Daoy (cell line): ENCODE data around the gene UCK2. TPM values are rescaled to one million over a fixed set of nuclear protein-coding genes. Genes with fewer than 3 reads are reported as not detected.
A peak's percentile ranks its signal among the peaks of the same experiment; 100 is the strongest.

ENCODE experiments used
- DNase-seq: peaks from one replicate; pipeline ENCODE4 v3.0.0-alpha.2; 2015; ENCODE audit warnings: low read depth
- total RNA-seq: library from RNA; depleted of rRNA; stranded (reverse); fragments of >200 nt; shearing (Covaris generic); gene quantifications from 2 replicates; pipeline ENCODE4 v1.2.3, GENCODE V29; 2014

UCK2 gene
- total RNA-seq, 1 experiment from 2014 or later = 108 TPM

- no peak for DNase-seq
Observed at GRCh38 chr1:165879946-165880345, 52.5 kb downstream of the UCK2 start.

DNA sequence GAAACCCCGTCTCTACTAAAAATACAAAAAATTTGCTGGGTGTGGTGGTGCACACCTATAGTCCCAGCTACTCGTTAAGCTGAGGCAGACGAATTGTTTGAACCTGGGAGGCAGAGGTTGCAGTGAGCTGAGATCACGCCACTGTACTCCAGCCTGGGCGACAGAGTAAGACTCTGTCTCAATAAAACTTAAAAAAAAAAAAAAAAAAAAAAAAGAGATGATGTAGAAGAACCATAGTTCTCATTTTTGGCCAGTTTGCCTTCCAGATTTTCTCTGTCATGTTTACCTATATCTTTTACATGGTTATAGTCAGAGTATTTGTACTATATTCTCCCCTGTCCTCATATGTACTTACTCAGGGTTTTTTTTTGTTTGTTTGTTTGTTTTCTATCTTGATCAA lies 53.6 kb downstream of the UCK2 start:
- DNase-seq = no peak

- DNase-seq = no peak
Observed at GRCh38 chr1:165882168-165882837, 54.9 kb downstream of the UCK2 start.

- no peak for DNase-seq
Observed at GRCh38 chr1:165883056-165883455, 55.6 kb downstream of the UCK2 start.

DNA sequence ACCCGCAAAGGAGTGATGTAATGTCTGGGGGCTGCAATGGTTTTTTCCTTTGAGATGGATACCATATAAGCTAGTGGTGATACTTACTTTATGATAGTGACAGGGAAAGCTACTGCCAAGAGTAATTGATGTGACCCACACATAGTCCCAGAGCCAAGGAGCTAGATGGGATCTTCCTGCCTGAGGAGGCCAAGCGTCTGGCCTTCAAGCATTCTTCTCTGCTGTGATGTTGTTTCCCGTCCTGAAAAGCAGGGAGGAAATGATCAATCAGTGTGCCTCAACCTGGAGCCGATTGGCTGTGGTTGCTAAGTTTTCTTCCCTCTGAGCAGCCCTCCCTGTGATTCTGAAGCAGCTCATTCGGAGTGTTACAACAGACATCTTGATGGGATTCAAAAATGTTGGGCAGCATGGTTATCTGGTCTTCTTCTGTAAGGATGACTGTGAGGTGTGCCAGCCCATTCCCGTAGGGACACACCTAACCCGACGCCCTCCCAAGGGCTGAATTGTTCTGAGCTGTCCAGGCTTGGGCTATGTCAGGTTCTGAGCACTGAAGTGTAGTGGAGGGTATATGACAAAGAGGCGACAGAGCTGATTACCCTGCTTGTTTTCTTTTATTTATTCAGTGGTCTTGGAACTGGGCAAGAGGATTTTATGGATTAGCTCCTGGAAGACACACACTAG lies 56.7 kb downstream of the UCK2 start:
- no peak for DNase-seq

GRCh38 chr1:165884690-165885304 lies 57.4 kb downstream of the UCK2 start:
- DNase-seq = no peak

DNA sequence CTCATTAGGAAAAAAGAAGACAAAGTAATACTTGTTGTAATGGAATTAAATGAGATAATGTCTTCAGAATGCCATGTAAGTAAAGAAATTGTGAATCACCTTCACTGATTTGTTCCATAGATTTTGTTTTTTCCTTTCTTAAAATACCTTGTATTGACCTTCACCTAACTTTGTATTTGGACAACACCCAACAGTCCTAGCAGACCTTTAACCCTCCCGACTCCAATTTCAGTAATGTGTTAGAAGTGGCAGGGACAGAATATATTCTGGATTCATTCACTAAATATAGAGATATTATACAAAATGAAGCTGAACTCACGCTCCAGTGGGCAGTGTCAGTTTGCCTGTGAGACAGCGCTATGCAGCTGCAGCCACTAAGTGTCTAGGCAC lies 57.9 kb downstream of the UCK2 start:
- DNase-seq = no peak

DNA sequence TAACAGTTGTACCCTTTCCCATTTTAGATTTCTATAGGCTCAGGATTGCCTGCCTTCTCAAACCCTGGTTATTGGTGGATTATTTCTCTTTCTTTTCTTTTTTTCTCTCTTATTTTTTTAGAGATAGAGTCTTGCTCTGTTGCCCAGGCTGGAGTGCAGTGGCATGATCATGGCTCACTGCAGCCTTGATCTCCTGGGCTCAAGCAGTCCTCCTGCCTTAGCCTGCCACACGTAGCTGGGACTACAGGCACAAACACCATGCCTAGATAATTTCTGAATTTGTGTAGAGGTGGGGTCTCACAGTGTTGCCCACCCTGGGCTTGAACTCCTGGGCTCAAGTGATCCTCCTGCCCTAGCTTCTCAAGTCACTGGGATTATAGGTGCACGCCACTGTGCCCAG lies 58.8 kb downstream of the UCK2 start:
- no peak for DNase-seq

- no peak for DNase-seq
Observed at GRCh38 chr1:165886983-165887382, 59.6 kb downstream of the UCK2 start.

- no peak for DNase-seq
Observed at GRCh38 chr1:165887877-165888551, 60.6 kb downstream of the UCK2 start.

GRCh38 chr1:165888552-165888920 lies 61.1 kb downstream of the UCK2 start:
- DNase-seq = no peak

GRCh38 chr1:165890684-165891083 lies 63.3 kb downstream of the UCK2 start:
- DNase-seq = no peak

- no peak for DNase-seq
Observed at GRCh38 chr1:165891111-165891860, 63.9 kb downstream of the UCK2 start.

DNA sequence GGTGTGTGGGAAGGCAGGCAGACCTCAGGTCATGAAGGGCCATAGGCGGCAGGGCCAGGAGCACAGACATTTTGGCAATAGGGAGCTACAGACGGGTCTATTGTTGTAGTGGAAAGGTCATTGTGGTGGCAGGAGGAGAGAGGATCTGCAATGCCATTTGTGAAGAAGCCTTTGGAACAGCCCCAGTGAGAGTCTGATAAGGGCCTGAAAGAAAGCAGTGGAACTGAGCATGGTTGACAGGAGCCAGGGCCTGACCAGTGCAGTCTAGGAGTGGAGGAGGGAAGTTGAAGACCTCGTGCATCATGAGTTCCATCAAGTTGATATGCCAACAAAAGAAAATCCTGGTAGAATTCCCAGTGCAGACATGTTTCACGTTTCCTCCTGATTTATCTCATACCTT lies 65.5 kb downstream of the UCK2 start:
- no peak for DNase-seq

DNA sequence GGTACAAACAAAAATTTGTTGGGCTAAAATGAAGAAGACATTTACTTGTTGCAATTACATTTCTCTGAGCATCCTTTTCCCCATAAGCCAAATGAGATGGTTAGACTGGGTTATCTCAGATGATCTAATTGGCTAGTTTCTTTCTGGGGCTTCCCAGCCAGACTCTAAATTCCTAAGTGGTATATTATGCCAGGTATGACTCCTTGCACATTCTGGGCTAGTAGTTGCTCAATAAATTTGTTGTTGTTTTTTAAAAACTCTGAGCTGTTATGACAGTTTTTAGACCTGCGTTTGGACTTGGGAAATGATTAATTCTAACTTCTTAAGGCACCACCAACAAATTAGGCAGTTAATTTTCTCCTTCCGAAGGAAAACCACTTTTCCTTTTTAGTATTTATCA lies 66.1 kb downstream of the UCK2 start:
- no peak for DNase-seq

GRCh38 chr1:165894591-165894990 lies 67.2 kb downstream of the UCK2 start:
- no peak for DNase-seq

DNA sequence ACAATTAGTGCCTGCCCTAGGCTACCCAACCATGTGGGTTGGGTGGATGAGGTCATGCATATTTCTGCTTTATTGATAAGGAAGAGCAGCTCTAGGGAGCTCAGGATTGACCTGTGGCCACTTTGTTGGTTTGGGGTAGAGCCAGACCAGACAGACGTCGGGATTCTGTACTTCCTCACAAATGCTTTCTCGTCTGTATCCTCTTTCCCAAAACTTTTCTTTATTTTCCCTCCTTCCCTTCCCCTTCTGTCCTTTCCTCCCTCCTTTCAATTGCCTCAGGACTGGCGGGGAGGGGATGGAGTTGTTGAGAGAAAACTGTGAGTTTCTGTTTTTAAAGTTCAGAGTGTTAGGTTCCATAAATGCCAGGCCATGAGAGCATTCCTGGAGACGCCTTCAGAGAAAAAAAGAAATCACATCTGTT lies 68.0 kb downstream of the UCK2 start:
- peak; percentile 53 for DNase-seq

- peak; percentile 90 for DNase-seq
Observed at GRCh38 chr1:165896277-165896676, 68.9 kb downstream of the UCK2 start.

DNA sequence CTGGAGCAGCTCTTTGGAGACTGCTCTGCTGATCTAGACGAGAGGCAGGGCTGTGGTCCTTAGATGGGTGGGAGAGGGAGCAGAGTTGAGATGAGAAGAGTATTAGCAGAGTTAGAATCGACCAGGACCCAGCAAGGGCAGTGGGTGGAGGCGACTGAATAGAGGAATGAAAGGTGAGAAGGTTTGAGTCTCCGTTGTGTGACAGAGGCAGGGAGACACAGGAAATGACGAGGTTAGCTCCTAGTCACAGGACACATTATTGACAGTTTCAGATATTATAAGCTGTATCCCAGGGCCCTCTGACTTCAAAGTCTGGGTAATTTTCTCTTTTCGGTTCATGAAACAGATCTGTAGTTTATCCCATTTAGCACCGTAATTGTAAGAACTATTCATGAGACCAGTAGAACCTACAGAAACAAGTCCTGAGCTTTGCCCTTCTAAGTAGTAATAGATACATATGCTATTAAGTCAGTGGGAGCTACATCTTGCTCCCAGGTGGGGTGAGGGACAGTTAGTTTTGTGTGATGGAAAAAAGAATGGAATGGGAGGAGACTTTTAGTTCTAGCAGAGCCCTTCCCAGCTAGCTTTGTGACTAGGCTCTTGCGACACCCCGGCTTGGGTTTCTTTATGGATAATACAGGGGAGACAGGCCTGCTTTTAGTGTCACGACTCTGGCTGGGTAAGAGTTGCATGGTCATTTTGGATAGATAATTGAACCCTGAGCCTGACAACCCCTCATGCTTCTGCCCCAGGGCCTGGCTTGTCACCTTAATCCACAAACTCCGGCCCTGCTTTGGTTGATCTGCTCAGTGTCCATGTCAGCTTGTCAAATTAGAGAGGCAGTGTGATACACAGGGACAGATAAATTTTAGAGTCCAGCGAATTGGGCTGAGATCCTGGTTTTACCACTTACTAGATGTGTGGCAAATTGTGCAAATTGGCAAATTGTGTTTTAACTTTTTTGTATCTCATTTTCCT lies 70.2 kb downstream of the UCK2 start:
- no peak for DNase-seq

DNA sequence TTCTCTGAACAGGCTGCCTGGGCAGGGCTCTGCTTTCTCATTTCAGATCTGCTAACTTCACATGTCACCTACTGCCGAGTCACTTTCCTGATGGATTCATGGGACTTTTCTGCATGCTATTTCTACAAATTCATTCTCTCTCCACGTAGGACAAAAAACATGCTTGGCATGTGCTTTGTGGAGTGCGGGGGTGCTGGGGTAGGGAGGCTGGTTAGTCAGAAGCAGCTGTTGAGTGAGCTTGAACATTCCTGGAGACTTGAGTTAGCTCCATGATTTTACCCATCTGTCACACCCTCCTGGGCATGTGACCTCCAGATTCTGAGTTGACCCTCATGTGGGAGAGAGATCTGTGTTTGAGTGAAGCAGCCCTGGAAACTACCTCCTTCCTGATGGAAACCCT lies 71.4 kb downstream of the UCK2 start:
- DNase-seq = peak; percentile 92

DNA sequence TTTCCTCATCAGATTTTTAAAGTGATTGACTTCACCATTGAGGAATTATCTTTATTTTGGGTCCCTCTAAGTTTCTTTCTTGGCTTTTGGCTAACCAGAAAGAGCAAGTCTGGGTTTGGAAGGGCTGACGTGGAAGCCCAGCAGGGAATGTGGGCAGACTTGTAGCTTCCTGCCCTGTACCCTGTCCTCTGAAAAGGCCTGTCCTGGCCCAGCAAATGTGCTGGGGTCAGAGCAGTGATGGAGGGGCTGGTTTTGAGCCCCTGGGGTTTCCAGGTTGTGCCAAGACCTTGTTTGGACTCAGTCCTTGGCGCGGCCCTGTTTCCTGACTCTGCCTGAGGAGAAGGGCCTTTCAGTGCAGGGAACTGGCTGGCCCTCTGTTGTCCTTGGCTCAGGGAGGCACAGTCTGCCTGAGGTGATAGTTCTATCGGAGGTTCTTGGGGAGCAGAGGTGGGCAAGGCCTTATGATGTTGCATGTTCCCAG lies 72.1 kb downstream of the UCK2 start:
- DNase-seq = no peak
